Esophagus muscularis mucosa (tissue), 4 donors: ENCODE data around the gene ST8SIA4.

Source experiments
- EP300 ChIP-seq: sonication (generic); formaldehyde crosslinking; IDR thresholded peaks from one replicate; pipeline ENCODE4 v1.6.1; 2017; ENCODE audit warnings: antibody characterized with exemption
- POLR2A ChIP-seq: fragments of 450-650 bp; IDR thresholded peaks from one replicate; pipeline ENCODE4 v1.6.1; 2017; ENCODE audit warnings: antibody characterized with exemption, moderate library complexity, mild to moderate bottlenecking, low read depth
- POLR2AphosphoS5 ChIP-seq, 2 donors: sonication (generic); formaldehyde crosslinking; IDR thresholded peaks; one replicate each; pipeline ENCODE4 v1.6.1; 2017; ENCODE audit warnings: antibody characterized with exemption in 2 of 2
- TF ChIP-seq, protein P1 (sequence below), 3 experiments: fragments of 200-600 bp in 2 of 3; fragments of 450-650 bp in 1 of 3; sonication (generic) in 2 of 3; IDR thresholded peaks; one replicate each; pipeline ENCODE4 v1.5.1; 2017 to 2019; ENCODE audit warnings: antibody characterized with exemption in 3 of 3, mild to moderate bottlenecking in 2 of 3, moderate library complexity in 1 of 3

DNA sequence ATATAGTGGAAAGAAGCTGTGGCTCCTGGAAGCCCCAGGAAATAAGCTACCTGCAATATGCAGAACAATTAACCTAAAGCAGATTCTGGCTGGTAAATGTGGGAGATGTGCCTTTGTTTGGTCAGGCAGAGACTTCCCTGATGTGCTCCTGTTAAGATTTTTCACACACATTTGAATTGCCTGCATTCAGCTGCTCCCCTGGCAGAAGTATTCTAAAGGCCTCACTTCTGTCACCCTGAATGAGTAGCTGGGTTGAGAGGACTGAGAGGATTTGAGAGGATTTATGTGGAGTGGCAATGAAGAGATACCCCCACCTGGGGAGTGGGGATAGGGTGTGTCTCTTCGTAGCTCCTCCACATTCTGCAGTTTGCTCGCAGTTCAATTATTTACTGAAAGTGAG is 130.5 kb downstream of the ST8SIA4 start:
- TF ChIP-seq, protein P1, sequence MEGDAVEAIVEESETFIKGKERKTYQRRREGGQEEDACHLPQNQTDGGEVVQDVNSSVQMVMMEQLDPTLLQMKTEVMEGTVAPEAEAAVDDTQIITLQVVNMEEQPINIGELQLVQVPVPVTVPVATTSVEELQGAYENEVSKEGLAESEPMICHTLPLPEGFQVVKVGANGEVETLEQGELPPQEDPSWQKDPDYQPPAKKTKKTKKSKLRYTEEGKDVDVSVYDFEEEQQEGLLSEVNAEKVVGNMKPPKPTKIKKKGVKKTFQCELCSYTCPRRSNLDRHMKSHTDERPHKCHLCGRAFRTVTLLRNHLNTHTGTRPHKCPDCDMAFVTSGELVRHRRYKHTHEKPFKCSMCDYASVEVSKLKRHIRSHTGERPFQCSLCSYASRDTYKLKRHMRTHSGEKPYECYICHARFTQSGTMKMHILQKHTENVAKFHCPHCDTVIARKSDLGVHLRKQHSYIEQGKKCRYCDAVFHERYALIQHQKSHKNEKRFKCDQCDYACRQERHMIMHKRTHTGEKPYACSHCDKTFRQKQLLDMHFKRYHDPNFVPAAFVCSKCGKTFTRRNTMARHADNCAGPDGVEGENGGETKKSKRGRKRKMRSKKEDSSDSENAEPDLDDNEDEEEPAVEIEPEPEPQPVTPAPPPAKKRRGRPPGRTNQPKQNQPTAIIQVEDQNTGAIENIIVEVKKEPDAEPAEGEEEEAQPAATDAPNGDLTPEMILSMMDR (IDR thresholded peaks at IDR 0.05) = no peak
- TF ChIP-seq EP300 = no peak
- TF ChIP-seq POLR2A = no peak
- no peak for TF ChIP-seq POLR2AphosphoS5 (IDR thresholded peaks at IDR 0.05)
